ENCODE results near the gene MXD3. TPM values are rescaled to one million over a fixed set of nuclear protein-coding genes. Genes with fewer than 3 reads are reported as not detected.
"Not testable (repeated sequence)": the region's sequence is repeated elsewhere in the genome, so short reads cannot be mapped to it uniquely, and the experiment has no call there.

MXD3 gene
- total RNA-seq, 1 donor from 2014 or later = 1.7 TPM

- DNase-seq (no peak), ATAC-seq (no peak)
- intact Hi-C loops (cut with micrococcal nuclease) = no loop called here
These were observed 3.9 kb downstream of the MXD3 start for GRCh38 chr5:177307544-177308363.

DNA sequence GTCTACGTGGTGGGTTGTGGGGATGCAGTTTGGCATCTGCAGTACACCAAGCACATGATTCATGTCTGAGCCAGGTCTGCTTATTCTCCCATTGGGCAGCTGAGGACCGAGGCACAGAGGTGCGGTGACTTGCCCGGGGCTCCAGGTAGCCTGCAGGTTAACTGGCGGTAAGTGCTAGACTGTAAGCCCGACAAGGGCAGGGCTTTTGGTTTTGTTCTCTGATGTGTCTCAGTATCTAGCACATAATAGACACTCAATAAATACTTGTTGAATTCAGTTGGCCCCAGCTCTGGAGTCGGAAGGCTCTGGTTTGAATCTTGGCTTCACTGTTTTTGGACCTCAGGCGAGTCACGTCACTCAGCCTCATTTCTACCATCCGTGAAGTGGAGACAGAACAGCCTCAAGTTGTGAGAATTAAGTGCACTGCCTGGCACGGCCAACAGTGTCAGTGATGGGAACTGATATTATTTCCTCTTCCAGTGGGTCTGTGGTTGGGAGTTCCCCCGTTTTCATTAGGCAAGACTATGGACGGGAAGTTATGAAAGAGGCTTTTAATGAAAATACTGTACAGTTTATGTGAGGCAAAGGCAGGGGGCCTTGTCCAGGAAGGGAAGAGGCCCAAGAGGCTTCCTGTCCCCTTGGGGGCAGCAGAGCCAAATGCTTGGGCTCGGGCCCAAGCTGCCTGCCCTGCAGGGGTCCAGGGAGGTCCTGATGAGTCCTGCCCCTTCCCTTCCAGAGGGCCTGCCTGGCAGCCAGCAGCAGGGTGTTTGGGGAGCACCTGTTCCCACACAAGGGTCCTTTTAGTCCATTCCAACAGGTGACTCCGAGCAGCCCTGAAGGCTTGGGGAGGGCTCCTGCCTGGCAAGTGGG, 4.8 kb downstream of the MXD3 start:
- no peak for DNase-seq
- intact Hi-C loops (cut with micrococcal nuclease) = no loop called here
- ATAC-seq = no peak

DNA sequence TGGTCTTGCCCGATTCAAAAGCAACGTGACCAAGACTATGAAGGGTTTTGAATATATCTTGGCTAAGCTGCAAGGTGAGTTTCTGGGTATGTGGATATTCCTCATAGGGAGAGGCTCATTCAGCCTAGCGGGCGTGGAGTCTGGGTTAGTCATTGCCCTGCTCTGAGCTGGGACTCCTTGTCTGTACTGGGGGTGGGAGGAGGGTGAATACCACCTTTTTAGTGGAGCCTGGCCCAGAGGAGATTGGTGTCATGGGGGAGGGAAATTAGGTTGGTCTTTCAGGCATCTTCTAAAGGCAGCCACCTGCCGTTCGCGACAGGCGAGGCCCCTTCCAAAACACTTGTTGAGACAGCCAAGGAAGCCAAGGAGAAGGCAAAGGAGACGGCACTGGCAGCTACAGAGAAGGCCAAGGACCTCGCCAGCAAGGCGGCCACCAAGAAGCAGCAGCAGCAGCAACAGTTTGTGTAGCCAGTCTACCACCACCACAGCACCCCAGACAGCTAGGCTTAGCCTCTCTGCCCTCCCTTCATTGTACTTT, 5.5 kb downstream of the MXD3 start:
- ATAC-seq; DNase-seq; intact Hi-C loops (cut with micrococcal nuclease): not testable (repeated sequence)

DNA sequence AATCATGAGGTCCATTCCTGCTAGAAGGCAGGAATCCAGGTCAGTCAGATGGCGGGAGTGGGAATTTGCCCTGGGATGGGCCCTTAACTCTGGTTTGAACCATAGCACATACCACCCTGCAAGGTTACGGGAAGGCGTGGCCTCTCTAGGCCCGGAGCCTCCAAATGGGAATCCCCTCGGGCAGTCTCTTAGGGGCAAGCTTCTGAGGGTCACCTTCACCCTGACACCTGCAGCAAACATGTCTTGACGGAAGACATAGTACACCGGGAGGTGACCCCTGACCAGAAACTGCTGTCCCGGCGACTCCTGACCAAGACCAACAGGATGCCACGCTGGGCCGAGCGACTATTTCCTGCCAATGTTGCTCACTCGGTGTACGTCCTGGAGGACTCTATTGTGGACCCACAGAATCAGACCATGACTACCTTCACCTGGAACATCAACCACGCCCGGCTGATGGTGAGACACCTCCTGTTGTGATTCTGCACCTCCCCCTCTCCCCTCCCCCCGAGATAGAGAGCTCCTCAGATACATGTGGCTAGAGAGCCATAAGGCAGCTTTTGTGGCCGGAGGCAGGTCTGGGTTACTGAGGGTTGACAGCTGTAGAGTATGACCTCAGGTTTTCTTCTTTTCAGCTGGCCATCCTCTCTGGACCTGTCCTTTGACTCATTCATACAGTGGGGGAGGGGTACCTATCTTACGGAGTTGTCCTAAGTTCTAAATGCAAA, 7.1 kb downstream of the MXD3 start:
- ATAC-seq (no peak), DNase-seq (no peak)
- intact Hi-C loops (cut with micrococcal nuclease) = no loop called here

DNA sequence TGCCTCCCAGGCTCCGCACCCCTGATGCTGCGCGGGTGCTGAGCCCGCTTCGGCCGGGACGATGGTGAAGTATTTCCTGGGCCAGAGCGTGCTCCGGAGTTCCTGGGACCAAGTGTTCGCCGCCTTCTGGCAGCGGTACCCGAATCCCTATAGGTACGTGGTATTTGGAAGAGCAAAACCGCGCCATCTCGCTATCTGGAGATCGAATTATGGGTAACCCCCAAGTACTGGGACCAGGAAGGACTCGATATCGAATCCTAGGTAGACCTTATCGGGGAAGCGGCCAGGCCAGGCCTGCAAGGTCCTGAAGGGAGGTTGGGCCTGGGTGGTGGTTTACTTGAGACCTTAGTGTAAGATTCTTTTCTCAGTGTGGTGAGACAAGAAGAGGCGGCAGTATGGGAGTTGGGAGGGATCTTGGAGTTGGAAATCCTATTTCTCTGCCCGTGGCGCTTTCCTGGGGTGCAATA, 7.7 kb downstream of the MXD3 start:
- DNase-seq = no peak
- intact Hi-C loops (cut with micrococcal nuclease) = no loop called here
- ATAC-seq = no peak

DNA sequence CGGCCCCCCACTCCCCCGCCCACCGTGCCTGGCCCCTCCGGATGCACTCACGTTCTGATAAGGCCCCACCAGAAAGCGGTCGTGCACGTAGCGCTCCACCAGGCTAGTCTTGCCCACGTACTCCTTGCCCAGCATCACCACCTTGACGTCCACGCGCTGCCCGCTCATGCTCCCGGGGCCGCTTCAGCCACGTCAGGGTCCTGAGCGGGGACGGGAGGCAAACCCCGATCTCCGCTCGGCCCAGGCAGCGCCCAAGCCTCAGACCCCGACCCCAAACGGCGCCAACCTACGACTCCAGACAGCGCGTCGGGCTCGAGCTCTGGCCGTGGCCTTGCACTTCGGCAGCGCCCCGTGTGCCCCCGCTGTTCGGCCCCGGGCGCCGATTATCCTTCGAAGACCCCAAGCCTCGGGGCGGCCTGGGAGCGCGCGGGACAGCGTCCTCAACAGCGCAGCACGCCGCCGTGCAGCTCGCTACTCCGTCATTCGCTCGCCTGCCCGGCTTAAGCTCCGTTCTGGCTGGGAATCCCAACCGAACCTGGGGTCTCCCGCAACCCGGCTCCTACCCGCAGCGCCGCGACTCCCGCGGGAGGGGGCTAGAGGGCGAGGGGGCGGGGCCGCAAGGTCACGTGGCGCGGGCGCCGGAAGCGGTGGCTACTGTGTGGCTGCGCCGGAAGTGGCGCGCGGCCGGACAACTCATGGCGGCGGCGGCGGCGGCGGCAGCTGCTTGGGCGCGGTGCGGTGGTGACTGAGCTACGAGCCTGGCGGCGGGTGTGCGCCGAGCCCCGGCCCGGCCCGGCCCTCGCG, 8.4 kb downstream of the MXD3 start, which contains the start of the genes PRELID1 and RAB24:
TSS of gene PRELID1 (plus strand) at position 679 of the 804 bp plus-strand sequence. CDS start 187 bp downstream, outside the sequence.
TSS of gene RAB24 (minus strand) at position 599 of the 804 bp plus-strand sequence. CDS start at position 168, 431 bp downstream.
- intact Hi-C loops (cut with micrococcal nuclease) = no loop called here
- ATAC-seq = peak; percentile 86
- peak; percentile 95 for DNase-seq

GRCh38 chr5:177302354-177303110, 9.2 kb downstream of the MXD3 start:
- intact Hi-C loops (cut with micrococcal nuclease) = no loop called here
- DNase-seq = no peak
- no peak for ATAC-seq

DNA sequence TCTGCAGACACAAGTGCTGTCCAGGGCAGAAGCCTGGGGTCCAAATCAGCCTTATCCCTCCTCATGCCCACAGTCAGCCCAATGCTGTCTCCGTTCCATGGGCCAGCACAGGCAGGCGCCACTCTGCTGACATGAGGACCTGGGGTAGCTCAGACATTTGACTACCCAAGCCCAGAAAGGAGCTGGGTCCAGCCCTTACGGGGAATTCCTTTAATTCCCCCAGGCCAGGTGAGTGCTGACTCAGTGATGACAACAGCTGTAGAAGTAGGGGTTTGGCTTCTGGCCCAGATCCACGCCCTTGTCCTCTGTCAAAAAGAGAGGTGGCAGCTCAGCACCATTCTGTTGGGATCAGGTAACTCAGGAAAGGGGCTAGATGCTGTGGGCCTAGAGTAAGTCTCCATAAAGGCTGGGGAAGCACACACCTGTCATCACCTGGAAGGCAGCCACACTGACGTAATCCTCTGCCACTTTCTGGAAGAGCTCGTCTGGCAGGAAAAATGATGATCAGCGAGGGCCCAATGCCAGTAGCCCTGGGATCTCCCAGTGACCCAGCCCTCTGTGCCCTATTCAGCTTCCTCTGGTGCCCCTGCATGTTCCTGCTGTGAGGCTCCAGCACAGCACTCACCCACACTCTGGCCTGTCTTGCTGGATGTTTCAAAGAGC, 10.1 kb downstream of the MXD3 start:
- ATAC-seq (no peak), DNase-seq (no peak)
- intact Hi-C loops (cut with micrococcal nuclease) = no loop called here

- intact Hi-C loops (cut with micrococcal nuclease) = no loop called here
- ATAC-seq (no peak), DNase-seq (no peak)
These were observed 10.7 kb downstream of the MXD3 start for GRCh38 chr5:177300951-177301350.

DNA sequence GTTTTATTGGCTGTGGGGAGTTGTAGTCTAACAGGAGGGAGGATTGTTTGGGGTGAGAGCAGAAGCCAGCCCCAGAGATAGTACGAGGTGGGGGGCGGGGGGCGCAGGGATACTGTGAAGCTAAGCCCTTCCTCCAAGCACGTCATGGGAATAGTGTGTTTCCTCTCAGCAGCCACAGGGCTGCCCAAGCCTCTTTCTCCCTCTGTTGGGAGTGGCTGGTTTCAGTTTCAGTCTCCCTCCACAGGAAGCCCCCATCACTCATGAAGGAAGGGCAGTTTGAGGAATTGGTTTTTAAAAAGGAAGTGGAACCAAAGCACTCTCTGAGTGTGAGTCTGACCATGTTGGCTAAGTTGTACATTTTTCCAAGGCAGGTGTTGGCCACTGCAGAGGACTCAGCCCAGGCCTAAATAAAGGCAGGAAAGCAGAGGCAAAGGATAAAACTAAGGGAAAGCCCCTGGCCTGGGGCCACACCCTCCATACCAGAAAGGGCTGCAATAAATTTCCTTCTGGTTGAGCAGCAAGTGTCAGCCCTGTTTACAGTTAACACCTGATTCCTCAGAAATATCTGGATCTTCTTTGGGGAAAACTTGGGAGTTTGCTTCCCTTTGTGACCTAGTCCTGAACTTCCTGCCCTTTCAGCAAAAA, 11.3 kb downstream of the MXD3 start:
- ATAC-seq = peak; percentile 37
- intact Hi-C loops (cut with micrococcal nuclease) = no loop called here

GRCh38 chr5:177299697-177300096, 12.0 kb downstream of the MXD3 start:
- no peak for ATAC-seq
- intact Hi-C loops (cut with micrococcal nuclease) = no loop called here
- DNase-seq = no peak

More for the DNA sequence above, 11.3 kb downstream of the MXD3 start:
- peak; percentile 59 for DNase-seq

DNA sequence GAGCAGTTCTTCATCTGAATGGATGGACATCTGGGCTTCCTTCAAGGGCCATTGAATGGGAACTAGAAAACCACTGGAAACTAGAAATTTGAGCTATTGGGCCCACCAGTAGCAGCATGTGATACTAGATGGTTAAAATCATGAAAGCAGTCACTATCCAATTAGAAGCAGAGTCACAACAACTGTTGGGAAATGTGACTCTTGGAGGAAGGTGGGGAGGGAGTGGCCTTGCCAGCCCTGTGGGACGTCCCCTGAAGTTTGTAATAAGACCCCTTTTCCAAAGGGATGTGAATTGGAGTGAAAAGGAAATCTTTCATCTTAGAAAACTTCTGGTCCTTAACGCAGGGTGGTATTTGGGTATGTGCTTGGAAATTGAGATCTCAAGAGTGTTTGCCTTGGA, 13.8 kb downstream of the MXD3 start:
- intact Hi-C loops (cut with micrococcal nuclease) = no loop called here
- ATAC-seq = no peak

GRCh38 chr5:177296581-177296980, 15.1 kb downstream of the MXD3 start:
- peak; percentile 20 for ATAC-seq
- intact Hi-C loops (cut with micrococcal nuclease) = no loop called here

More for the DNA sequence above, 13.8 kb downstream of the MXD3 start:
- no peak for DNase-seq

GRCh38 chr5:177295924-177296323, 15.8 kb downstream of the MXD3 start:
- intact Hi-C loops (cut with micrococcal nuclease) = no loop called here
- no peak for ATAC-seq
- DNase-seq = no peak

More at GRCh38 chr5:177296581-177296980, 15.1 kb downstream of the MXD3 start:
- DNase-seq = no peak

DNA sequence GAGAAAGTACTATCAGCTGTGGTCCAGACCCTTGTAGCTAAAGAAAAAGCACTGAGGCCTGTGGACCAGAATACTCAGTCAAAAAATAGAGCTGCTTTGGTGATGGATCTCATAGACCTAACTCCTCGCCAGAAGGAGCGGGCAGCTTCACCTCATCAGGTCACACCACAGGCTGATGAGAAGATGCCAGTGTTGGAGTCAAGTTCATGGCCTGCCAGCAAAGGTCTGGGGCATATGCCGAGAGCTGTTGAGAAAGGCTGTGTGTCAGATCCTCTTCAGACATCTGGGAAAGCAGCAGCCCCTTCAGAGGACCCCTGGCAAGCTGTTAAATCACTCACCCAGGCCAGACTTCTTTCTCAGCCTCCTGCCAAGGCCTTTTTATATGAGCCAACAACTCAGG, 17.1 kb downstream of the MXD3 start:
- DNase-seq (peak; percentile 50), ATAC-seq (peak; percentile 84)
- intact Hi-C loops (cut with micrococcal nuclease) = no loop called here

GRCh38 chr5:177293819-177294581, 17.7 kb downstream of the MXD3 start:
- intact Hi-C loops (cut with micrococcal nuclease) = no loop called here
- DNase-seq (no peak), ATAC-seq (no peak)
